ENCODE results near the gene FBXL17.

The FBXL17 gene

GRCh38 chr5:107835096-107835495, 546.8 kb downstream of the FBXL17 start:
- DNase-seq: no peak

GRCh38 chr5:107832746-107833145, 549.2 kb downstream of the FBXL17 start:
- DNase-seq: no peak

GRCh38 chr5:107831612-107832395, 550.1 kb downstream of the FBXL17 start:
- no peak for DNase-seq

- DNase-seq: no peak
Observed at GRCh38 chr5:107830750-107831149, 551.1 kb downstream of the FBXL17 start.

GRCh38 chr5:107826311-107827000, 555.4 kb downstream of the FBXL17 start:
- no peak for DNase-seq

- no peak for DNase-seq
Observed at GRCh38 chr5:107824821-107825220, 557.1 kb downstream of the FBXL17 start.

- no peak for DNase-seq
Observed at GRCh38 chr5:107821288-107821687, 560.6 kb downstream of the FBXL17 start.

- no peak for DNase-seq
Observed at GRCh38 chr5:107820429-107820828, 561.5 kb downstream of the FBXL17 start.

GRCh38 chr5:107817951-107818350, 563.9 kb downstream of the FBXL17 start:
- DNase-seq: no peak

GRCh38 chr5:107817436-107817835, 564.5 kb downstream of the FBXL17 start:
- DNase-seq: no peak

GRCh38 chr5:107815109-107815508, 566.8 kb downstream of the FBXL17 start:
- DNase-seq: no peak

- DNase-seq: no peak
Observed at GRCh38 chr5:107814183-107814827, 567.6 kb downstream of the FBXL17 start.

GRCh38 chr5:107813559-107813958, 568.3 kb downstream of the FBXL17 start:
- DNase-seq: no peak

GRCh38 chr5:107812570-107813141, 569.2 kb downstream of the FBXL17 start:
- DNase-seq: no peak

- DNase-seq: no peak
Observed at GRCh38 chr5:107809201-107810034, 572.5 kb downstream of the FBXL17 start.
